GM19328 (cell line): ENCODE measurements around the gene MEIS1.

Experiments used
- ATAC-seq: cut with Tn5 transposase; IDR thresholded peaks from one replicate; pipeline ENCODE4 v1.9.1; 2021; ENCODE audit warnings: mild to moderate bottlenecking, moderate library complexity; ENCODE audit not compliant: unreplicated experiment

The MEIS1 gene

DNA sequence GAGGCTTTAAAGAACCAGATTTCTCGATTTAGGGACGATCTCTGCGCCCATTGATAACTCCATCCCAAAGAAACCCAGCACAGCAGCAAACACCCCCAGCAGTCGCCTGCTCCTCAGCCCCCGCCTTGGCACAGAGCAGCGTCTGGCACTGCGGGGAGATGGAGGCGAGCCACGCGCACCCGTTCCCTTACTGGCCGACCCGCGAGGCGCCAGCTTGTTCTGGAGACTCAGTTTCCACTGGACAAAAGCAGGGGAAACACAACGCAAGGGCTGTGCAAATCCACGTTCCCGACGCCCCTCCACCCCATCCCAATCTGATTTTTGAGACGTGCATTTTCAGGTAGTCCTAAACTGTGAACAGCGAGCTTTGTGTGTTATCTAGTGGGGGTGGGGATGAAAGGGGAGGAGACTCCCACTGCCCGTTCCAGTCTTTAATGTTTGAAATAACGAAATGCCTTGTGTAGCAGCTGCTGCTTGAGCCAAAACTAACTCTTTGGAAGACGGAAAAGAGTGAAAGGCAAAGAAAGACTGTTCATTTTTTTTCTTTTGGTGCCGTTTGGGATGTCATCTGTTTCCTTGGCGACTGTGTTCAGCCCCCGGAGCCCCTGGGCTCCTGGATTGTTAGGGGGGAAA lies 143.2 kb downstream of the MEIS1 start:
- no peak for ATAC-seq

DNA sequence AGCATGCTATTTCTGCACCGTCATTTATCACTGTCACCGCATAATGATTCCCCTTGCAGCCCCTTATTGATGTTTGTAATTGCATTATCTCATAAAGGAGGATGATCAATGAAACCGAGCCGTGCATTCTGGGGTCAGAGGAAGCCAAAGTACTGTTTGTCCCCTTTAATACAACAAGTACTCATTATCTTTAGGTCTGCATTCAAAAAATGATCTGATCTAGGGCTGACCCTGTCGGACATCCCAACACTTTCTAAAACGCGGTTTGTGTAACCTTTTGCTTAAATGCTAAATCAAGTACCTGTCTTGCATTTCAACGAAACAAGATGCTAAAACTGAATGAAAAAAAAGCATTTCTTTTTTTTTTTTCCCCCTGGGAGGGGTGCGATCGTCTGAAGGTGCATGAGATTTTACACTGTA lies 143.8 kb downstream of the MEIS1 start:
- ATAC-seq, result no peak

DNA sequence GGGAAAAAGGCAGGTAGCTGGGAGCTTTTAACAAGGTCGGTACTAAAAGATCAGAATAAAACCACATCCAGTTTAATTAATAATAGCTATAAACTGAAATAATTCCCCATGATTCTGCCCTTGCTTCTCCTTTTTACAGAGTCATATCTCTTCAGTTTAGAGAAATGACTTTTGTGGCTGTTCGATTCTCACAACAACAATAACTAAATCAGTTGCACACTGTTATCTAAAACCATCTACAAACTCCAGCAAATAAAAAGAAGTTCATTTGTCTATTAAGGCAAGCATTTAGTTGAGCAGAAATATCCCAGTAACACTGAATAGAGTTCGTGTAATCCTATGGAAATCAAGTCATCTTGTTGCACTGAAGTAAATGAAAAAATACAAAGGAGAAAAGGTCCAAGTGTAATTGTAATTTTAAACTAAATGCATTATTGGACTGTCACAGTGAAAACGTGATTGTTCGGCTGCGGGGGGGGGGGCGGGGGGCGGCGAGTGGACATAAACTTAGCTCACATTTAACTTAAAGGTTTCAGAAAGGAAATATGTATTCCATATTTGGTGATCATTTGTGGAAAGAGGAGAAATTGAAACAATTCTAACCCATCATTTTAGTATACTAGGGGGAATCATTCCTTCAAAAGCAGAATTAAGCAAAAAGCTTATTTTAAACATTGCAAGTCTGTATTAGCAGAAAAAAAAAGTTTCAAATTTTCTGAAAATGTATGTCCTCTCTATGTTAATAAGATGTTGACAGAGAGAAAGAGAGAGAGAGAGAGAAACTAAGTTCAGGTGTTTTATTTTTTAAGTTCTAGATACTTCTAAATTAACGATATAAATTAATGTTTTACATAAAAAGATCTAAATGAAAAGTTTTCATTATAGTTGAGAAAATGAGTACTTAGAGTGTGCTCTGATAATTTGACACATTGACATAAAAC lies 144.5 kb downstream of the MEIS1 start:
- ATAC-seq, result no peak

DNA sequence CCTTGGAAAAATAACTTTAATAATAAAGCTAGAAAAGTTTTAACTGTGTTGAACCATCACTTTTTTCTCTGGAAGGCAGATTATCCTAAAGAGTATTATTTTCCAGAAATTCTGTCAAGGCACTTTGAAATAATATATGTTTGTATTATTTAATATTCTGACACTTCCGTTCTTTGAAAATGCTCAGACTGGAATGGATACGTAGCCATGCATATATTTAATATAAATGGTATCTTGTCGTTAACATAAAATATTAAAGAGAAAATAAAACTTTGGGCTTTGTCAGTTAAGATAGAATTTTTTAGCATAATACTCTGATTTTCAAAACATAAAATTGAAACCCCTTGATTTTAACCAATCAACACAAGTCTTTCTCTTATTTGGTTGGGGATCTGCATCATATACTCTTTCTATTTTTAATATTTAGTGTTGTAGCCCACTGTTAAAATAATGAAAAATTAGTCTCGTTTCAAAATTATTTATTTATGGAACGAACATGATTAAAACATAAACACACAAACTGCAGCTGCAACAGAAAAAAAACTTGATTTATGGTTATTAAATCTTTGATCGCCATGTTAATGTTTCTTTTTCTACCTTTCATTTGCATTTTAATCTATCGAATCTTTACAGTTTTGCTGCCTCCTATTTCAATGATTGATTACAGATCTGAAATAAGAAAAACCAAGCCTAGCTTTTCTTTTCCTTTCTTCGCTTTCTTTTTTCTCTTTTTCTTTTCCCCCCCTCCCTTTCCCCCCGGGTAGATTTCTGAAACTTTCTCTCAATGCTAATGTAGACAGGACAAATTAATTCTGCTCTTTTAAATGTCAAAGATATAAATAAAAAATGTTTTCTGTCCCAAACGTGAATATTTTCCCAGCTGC lies 145.5 kb downstream of the MEIS1 start:
- no peak for ATAC-seq

DNA sequence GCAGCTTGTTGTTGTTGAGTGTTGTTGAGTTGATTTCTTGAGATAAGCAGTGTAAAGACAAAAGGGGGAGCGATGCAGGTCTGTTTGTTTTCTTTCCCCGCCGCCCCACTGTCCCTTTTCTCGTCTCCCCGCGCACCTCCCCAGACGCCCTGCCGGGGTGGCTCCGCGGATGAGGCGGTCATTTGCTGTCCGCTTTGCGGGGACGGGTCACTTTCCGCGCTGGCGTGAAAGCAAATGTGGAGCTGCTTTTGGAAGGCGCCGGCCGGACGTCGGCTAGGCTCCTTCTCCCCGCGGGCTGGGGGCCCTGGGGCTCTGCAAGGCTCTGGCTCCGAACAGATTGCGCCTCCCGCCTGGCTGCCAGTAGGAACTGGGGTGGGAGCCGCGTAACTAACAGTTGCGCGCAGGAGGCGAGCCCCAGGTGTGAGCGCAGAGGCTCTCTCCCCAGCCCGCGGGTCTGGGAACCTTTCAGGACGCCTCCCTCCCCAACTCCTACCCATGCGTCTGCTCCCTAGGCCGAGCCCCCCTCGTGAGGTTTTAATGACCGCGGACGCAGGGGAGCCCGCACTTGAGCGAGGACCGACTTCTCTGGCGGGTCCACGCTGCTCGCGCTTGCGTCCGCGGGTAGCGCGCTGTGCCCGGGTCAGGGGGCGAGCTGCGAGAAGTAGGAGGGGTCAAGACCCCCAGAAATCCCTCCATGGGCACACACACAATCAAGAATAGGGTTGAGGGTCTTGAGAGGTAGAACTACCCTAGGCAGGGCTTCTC lies 146.6 kb downstream of the MEIS1 start:
- no peak for ATAC-seq

DNA sequence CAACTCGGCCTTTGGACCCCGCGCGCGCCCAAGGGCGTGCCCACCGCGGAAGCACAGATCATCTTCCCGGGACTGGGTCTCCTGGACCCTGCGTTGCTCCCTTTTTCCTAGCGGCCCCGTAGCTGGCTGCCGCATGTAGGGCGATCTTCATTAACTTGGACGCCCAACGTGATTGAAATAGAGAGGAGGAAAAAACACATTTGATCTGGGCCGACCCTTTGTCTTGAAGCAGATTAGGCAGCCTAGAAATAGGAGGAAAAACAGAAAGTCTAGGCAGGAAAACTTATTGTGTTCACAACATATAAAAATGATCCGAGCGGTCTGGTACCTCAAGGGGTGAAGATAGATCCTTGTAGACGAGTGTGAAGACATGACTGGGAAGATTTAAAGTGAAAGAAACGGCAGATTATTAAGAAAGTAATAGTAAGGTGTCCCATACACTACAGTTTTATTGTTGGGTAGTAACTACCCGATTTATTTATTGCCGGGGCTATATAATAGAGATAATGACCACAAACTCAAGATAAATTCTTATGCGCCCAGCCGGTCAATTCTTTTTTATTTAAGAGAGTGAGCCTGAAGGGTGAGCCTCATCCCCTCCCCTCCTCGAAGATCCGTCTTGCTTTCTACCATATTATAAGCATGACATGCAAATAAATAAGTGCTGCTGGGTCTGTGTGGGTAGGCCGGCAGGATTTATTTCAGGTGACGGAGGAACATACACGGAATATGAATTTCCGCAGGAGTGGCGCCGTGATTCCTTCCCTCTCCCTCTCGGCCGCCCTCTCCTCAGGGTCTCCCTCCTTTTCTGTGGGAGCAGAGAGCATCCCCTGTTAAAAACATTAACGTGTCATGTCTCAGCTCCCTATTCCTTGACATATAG lies 147.4 kb downstream of the MEIS1 start:
- ATAC-seq, result no peak

DNA sequence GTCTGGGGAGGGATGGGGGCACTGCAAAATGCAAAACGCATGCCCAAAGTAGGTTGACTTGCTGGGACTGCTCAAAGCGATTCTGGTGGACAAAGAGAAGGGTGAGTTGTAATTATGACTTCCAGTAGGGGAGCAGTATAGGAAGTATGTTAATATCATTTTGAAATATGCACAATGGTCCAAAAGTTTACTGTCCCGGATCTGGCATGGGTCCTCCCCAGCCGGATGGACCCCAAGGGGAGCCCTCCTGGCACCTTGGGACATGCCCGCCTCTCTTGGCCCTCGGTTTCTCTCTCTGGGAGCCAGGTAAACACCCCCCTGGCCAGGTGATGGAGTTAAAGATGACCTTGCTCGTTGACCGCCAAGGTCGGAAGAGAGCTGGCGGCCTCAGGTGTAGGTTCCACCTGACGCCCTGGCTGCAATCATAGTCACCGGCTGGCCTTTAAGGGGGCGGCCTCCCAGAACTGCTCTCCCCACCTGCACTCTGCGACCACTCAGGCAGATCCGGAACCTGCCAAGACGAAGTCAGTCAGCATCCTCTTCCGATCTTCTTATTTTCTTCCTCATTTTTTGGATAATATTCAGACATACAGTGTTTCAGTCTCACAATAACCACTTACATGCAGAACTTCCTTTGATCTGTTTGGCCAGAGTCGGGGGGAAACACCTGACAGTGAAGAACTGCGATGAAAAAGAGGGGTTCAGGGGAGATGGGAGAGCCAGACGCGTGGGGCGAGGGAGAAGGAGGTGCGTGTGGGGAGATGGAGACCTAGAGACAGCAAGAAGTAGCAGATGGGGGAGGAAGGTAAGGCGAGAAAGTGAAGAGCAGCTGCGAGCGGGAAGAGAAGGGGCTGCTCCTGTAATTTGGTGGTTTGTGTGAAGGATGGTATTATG lies 148.3 kb downstream of the MEIS1 start:
- no peak for ATAC-seq

DNA sequence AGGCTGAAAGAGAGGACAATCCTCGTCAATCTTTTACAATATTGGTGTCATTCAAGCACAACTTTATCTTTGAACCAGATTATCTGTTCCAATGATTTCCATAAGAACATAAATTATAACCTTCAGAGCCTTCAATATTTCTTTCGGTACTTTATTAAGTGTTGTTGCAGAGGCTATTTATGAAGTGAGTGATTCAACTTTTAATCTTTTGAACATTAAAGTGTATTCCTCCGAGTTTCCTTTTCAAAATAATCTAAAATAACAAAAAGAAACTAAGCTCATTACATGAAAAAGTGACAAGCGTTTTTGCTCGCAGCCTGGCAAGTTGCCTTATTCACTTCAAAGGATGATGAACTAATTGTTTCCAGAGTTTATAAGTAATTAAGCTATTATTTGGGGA lies 149.0 kb downstream of the MEIS1 start:
- ATAC-seq, result no peak

DNA sequence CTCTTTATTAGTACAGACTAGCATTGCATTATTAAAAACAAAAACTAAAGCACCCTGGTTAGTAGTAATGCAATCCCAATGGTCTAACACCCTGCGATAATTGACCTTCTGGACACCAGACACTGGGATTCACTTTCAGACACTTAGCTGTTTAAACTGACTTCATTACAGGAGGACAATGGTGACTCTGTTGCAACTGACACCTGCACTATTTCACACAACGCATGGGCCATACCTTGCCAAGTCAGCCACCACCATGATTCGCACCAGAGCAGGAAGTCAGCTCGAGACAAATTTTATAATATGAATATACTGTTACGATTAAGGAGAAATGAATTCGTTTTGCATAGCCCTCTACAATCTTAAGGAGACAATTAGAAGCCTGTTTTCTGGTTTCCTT lies 150.7 kb downstream of the MEIS1 start:
- ATAC-seq, result no peak

DNA sequence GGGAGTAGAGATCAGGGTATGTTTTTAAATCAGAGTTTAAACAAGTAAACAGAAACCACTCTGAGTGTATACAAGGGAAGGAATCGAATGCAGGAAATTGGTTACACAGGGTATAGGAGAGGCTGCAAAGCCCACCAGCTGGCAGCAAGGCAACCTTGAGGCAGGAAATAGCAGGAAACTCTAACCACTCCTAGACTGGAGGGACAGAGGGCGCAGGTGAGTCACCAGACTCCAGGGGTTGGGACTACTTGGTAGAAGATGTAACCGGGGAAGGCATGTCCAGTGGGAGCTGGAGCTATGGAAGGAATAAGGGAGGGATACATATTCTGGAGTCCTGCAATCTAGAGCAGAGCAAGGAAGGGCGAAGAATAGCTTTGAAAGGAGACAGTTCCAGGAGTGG lies 152.3 kb downstream of the MEIS1 start:
- no peak for ATAC-seq

DNA sequence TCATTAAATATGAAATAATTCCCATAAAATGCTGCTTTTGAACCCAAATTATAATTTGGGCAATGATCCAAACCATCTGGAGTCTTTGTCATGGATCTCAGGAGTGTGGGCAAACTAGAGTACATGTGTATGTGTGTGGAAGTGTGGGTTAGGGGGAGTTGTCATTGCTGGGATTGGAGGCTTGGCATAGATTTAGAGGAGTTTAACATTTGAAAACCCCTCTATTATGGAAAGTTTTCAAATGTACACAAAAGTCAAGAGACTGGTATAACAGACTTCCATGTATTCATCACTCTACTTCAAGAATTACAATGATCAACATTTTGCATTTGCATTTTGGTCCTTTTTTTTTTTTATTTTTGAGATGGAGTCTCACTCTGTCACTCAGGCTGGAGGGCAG lies 159.1 kb downstream of the MEIS1 start:
- ATAC-seq, result no peak

DNA sequence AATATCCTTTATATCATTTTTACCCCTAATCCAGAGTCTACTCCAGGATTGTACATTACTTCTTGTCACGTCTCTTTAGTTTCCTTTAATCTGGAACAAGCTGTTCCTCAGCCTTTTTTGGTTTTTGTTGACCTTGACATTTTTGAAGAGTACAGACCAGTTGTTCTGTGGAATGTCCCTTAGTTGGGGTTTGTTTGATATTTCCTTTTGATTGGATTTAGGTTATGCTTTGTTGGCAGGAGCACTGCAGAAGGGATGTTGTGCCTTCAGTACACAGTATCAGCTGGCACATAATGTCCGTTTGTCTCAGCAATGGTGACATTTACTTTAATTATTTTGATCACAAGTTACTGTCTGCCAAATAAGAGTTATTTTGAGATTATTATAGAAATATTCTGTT lies 160.6 kb downstream of the MEIS1 start:
- no peak for ATAC-seq

DNA sequence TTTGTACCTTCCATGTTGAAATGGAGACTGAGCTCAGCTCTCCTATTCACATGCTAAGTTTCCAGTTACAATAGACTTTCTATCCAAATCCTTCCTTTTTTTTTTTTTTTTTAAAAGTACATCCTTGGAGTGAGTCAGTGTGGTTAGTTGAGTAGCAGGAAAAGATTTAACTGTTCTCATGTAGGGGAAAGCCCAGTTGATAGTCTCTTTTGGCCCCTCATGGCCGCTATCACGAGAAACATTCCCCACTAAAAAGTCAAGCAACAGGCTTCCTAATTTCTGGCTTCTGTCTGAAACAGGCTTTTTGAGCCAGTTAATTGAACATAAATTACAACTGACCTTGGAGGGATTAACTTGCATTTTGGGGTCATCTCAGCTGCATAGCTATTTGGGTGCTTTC lies 161.3 kb downstream of the MEIS1 start:
- no peak for ATAC-seq

DNA sequence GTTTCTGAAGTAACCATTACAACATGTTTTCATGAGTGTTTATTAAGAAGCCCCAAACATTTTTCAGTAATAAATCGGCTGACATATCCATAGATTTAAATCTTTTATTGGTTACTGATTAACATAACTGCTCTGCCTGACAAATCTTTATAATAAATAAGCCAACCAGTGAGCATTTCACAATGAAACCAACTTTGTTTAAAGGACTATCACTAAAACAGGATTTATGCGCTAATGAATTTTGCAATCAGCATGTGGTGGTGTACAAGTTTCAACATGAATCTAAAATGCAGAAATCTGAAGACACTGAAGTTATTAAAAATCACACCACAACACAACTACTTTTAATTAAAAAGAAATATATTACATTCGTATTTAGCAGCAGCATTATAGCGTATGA lies 166.7 kb downstream of the MEIS1 start:
- no peak for ATAC-seq

DNA sequence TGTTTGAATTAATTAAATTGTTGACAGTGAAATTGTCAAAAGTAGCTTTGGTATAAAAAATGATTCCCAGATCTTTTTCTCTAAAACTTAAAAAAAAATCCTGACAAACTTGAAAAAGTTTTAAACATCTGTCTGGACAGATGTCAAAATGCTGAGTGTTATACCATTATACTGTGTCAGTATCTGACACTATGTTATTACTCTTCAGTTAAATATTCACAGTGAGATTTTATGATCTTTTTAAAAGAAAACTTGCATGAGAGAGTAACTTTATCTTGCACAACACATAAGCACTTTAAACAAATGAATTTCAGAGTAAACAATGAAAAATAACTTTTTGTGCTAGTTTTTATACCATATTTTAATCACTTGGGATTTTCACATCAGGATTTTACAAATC lies 167.4 kb downstream of the MEIS1 start:
- ATAC-seq, result no peak

DNA sequence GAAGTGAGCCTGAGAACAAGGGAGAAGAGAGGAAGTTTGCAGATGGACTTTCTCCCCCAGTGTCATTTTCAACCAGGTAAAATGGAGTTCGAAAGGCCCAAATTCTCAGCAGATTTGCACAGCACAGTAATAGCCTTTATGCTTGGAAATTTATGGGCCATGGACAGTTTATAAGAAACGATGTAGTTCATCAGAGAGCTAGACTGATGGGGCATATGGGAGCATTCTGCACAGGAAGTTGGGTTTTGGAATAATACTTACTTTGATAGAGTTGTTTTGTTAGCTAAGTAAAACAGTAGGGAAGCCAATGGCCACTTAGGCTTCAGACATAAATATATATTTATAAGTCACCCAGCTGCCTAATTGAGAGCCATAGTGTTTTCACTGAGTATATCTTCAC lies 169.4 kb downstream of the MEIS1 start:
- ATAC-seq, result no peak

DNA sequence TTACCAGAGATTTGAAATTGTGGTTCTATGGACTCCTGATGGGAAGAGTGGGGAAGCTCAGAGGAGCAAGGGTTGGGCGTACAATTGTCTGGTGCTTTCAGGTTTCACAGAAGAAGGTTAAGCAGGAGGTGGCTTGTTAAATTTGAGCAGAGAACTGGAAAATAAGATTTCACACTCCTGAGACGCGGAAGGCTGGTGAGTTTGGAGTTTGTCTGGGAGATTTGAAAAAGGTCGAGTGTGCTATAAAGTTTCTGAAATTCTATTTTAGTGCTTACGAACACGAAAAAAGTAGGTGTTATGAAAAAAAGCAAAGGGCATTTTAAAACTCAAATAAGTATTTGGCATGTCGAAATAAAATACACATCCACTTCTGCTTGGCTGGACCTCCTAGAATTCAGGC lies 170.1 kb downstream of the MEIS1 start:
- no peak for ATAC-seq

DNA sequence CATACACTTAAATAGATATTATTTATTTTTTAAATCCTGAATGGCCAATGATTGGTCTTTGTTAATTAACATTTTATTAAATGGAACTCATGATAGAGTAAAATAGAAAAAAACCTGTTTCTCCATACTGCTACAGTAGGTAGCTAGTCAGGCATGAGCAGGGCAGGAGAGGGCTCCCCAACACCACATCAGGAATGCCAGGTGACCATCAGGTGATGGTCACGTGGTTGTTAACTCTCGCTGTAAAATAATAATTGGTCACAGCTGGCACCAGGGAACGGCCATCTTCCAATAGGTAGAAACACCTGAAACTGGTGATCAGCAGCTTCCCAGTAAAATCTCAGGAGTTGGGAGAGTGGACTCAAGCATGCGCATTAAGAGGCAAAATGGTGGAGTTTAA lies 172.2 kb downstream of the MEIS1 start:
- no peak for ATAC-seq
